Forelimb muscle (tissue), 1 donor: ENCODE measurements around the gene WARS2. TPM values are rescaled to one million over a fixed set of nuclear protein-coding genes. Genes with fewer than 3 reads are reported as not detected.
A peak's percentile ranks its signal among the peaks of the same experiment; 100 is the strongest.
"Not testable (repeated sequence)": the region's sequence is repeated elsewhere in the genome, so short reads cannot be mapped to it uniquely, and the experiment has no call there.

Experiments
- DNase-seq: peaks from one replicate; pipeline ENCODE4 v3.0.0-alpha.2; 2013; ENCODE audit warnings: low read depth
- polyA plus RNA-seq: library from polyadenylated mRNA; unstranded; fragments of 120-200 nt; gene quantifications from one replicate; pipeline ENCODE4 v1.2.1, GENCODE V29; 2013; ENCODE audit not compliant: insufficient read length

WARS2 gene
- 19.5 TPM for polyA plus RNA-seq

DNA sequence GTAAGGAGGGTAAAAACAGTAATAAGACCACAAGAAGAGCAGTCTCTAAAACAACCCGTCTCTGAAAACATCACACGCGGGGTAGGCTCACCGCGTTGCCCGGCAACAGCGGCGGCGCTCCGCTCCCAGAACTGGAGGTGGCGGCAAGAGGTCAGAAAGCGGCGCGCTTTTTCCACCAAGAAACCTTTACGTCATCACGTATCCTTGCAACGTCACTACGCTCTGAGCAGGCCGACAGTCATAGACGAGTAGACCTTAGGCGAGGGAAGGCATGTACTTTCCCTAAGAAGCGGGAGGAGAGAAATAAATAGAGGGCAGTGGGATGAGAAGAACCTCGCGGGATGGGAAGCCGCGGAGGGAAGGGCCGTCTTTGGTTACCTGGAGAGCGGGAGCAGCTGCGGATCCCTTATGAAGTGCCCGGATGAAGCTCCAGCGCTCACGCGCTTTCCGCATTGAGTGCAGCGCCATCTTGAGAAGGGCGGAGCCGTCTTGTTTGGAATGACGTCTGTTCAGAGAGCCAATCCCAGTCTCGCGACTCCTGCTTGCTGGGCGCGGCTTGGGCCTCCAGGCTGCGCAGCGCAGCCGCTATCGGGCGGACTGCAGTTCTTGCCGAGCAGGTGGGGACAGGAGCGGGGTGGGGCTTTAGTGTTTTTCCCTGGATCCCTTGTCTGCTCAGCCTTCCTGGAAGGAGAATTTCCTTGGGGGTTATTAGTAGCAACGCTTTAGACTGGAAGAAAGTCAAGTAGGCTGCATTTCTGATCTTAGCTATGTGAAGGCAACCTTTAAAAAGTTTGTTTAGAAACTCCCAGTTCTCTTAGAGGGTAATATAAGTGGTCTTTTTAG is at the start of gene WARS2:
Gene WARS2, minus strand, starts transcription at position 477 of the 843 bp plus-strand sequence. Its CDS starts 9 bp downstream, at position 468.
- DNase-seq, result peak; percentile 98

DNA sequence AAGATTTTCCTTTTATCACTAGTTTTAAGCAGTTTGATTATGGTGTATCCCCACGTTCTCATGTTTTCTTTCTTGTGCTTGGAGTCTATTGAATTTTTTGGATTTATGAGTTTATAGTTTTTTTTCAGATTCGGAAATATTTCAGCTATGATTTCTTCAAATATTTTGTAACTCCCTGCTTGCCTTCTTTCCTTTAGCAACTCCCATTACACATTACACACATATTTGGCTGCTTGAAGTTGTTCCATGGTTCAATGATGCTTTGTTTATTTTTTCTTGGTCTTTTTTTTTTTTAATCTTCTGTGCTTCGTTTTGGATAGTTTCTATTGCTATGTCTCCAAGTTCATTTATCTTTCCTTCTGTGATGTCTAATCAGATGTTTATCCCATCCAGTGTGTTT is 48.5 kb upstream of the WARS2 start:
- DNase-seq, result no peak

GRCh38 chr1:119187416-119187815 is 47.0 kb upstream of the WARS2 start:
- no peak for DNase-seq

DNA sequence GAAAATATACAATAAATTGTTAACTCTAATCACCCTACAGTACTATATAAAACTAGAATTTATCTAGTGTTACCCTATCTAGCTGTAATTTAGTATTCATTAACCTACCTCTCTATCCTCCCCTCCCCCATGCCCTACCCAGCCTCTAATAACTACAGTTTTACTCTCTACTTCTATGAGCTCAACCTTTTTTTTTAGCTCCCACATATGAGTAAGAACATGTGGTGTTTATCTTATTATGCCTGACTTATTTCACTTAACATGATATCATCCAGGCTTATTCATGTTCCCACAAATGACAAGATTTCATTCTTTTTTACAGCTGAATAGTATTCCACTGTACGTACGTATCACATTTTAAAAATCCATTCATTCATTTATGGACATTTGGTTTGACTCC is 46.0 kb upstream of the WARS2 start:
- DNase-seq, result no peak

- DNase-seq, result no peak
These were observed 44.5 kb upstream of the WARS2 start for GRCh38 chr1:119184972-119185371.

- DNase-seq, result no peak
These were observed 40.8 kb upstream of the WARS2 start for GRCh38 chr1:119181218-119181617.

DNA sequence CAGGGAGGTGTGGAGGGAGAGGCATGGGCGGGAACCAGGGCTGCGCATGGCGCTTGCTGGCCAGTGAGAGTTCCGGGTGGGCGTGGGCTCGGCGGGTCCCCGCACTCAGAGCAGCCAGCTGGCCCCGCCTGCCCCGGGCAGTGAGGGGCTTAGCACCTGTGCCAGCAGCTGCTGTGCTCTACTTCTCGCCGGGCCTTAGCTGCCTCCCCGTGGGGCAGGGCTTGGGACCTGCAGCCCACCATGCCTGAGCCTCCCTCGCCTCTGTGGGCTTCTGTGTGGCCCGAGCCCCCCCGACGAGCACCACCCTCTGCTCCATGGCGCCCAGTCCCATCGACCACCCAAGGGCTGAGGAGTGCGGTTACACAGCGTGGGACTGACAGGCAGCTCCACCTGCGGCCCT is 38.6 kb upstream of the WARS2 start:
- no peak for DNase-seq

- not testable (repeated sequence) for DNase-seq
These were observed 32.5 kb upstream of the WARS2 start for GRCh38 chr1:119172927-119173326.

DNA sequence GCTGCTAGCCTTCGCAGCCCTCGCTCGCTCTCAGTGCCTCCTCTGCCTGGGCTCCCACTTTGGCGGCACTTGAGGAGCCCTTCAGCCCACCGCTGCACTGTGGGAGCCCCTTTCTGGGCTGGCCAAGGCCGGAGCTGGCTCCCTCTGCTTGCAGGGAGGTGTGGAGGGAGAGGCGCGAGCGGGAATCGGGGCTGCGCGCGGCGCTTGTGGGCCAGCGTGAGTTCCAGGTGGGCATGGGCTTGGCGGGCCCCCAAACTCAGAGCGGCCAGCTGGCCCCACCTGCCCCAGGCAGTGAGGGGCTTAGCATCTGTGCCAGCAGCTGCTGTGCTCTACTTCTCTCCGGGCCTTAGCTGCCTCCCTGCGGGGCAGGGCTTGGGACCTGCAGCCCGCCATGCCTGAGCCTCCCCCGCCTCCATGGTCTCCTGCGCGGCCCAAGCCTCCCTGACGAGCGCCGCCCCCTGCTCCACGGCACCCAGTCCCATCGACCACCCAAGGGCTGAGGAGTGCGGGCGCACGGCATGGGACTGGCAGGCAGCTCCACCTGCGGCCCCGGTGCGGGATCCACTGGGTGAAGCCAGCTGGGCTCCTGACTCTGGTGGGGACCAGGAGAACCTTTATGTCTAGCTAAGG is 31.0 kb upstream of the WARS2 start:
- DNase-seq, result not testable (repeated sequence)

DNA sequence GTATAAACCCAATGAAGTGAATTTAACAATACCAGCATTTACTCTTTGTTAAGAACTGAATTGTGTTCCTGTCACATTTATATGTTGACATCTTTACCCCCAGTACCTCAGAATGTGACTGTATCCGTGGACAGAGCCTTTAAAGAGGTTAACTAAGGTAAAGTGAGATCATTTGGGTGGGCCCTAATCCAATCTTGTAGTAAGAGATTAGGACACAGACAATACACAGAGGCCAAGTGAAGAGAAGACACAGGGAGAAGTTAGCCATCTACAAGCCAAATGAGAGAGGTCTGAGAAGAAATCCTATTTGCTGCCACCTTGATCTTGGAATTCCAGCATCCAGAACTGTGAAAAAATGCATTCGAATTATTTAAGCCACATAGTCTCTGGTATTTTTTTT is 22.9 kb upstream of the WARS2 start:
- DNase-seq, result no peak

GRCh38 chr1:119160866-119161265 is 20.4 kb upstream of the WARS2 start:
- peak; percentile 79 for DNase-seq

- no peak for DNase-seq
These were observed 20.0 kb upstream of the WARS2 start for GRCh38 chr1:119160409-119160808.

DNA sequence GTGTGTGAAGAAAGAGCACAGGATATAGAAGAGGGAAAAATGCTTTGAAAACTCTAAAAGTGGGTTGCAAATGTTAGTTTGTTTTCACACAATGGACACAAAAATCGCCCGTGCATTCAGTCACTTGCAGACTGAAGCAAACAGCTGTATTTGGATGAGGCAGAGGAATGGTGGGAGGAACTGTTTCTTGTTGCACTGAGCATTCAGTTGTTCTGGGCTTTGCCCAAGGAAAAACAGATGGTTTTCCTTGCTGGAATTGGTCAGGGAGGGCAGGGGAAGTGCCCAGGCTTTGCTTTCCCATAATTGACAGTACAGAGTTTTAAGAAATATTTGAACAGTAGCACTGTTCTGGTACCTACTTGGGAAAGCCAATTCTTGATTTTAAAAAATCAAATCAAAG is 19.5 kb upstream of the WARS2 start:
- DNase-seq, result no peak

- no peak for DNase-seq
These were observed 18.7 kb upstream of the WARS2 start for GRCh38 chr1:119159111-119159510.

DNA sequence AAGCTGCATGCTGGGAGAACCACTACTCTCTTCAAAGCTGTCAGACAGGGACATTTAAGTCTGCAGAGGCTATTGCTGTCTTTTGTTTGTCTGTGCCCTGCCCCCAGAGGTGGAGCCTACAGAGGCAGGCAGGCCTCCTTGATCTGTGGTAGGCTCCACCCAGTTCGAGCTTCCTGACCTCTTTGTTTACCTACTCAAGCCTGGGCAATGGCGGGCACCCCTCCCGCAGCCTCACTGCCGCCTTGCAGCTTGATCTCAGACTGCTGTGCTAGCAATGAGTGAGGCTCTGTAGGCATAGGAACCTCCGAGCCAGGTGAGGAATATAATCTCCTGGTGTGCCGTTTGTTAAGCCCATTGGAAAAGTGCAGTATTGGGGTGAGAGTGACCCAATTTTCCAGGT is 16.3 kb upstream of the WARS2 start:
- not testable (repeated sequence) for DNase-seq

DNA sequence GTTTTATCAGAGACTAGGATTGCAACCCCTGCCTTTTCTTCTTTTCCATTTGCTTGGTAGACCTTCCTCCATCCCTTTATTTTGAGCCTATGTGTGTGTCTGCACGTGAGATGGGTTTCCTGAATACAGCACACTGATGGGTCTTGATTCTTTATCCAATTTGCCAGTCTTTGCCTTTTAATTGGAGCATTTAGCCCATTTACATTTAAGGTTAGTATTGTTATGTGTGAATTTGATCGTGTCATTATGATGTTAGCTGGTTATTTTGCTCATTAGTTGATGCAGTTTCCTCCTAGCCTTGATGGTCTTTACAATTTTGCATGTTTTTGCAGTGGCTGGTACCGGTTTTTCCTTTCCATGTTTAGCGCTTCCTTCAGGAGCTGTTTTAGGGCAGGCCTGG is 14.6 kb upstream of the WARS2 start:
- DNase-seq, result not testable (repeated sequence)

- DNase-seq, result no peak
These were observed 9.7 kb upstream of the WARS2 start for GRCh38 chr1:119150150-119150549.

DNA sequence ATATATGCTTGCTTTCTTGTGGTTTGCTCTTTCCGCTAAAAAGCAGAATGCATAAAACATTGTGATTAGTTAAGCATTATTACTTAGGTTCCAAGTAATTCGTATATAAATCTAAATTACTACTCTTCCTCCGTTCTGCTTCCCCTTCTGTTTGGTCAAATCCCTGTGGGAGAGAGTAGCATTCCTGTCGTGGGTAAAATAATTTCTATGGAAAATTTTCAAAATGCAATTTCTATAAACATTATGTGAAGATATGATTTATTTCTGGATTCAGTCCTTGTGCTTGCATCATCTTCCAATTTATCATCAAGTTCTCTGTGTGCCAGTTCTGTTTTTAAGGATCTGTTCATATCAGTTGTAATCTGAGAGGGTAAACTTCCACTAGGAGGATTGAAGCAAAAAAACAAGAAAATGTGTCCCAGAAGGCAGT is 7.2 kb upstream of the WARS2 start:
- DNase-seq, result no peak

DNA sequence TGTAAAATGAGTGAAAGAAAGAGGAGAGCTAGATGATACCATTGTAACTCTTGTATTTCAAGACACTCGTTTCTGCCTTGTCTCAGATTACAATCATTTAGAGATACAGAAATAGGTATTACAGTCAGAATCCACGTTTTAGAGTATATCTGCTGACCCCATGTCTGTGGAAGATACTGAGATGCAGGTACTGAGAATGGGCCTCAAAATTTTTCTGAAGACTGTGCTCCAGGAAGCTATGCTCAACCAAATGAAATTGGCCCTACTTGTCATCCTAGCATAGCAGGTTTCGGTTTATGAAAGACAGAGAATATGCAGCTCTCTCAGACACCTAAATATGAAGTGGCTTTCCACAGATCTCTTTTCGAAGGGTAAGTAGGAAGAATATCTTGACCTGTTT is 6.0 kb upstream of the WARS2 start:
- no peak for DNase-seq

DNA sequence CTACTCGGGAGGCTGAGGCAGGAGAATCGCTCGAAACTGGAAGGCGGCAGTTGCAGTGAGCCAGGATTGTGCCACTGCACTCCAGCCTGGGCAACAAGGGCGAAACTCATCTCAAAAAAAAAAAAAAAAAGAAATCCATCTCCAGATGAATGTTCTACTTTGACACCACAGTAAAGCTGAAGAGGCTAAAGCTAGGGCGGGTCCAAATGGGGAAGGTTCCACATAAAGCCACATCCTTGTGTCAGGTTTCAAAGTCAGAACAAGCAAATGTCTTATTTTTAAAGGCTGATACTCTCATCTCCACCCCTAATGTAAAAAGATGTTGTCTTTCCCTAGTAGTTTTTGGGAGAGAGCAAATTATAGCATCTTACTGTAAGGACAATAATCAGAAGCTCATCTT is 4.4 kb upstream of the WARS2 start:
- DNase-seq, result no peak

DNA sequence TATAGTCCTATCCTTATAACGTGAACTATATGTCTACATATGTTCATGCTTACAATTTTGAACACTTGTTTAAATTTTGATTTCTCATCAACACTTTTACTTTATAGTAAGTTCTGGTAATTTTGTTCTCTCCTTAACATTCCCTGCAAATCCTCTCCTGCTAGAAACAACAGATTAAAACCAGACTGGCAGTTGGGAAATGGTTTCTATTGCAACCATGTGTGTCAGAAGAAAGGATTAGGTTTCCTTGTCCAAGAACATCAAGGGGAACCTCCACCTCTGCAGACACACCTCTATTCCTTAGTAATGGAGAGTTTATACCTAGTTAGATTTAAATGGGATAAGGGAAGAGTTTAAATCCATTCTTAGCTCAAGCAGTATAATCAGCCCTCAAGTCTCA is 3.3 kb upstream of the WARS2 start:
- no peak for DNase-seq

DNA sequence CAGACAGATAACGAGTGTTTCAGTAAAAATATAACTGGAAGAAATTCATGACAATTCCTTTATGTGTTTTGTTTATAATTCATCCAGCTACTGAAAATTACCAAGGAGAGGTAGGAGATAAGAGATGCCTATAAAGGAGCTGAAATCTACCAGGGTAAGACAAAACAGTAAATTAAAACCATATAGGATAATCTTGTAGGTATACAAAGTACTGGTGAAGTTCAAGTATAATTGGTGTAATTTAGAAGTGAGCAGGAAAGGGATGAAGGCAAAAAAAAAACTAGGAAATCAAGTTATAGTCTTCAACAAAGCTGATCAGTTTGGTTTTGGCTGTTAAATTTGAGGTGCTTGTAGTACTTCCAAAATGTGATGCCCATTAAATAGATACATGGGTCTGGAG is 1.2 kb upstream of the WARS2 start:
- no peak for DNase-seq

DNA sequence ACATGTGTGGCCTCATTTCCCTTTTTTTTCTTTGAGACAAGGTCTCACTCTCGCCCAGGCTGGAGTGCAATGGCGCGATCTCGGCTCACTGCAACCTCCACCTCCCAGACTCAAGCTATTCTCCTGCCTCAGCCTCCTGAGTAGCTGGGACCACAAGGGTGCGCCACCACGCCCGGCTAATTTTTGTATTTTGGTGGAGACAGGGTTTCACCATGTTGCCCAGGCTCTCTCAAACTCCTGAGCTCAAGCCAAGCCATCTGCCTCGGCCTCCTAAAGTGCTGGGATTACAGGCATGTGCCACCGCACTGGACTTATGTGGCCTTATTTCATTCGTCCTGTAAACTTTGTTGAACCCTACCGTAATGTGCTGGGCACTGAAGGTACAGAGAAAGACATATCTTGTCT is 569 bp upstream of the WARS2 start:
- DNase-seq, result no peak
